T-cell (primary cell): ENCODE data around the gene ZNF335. TPM values are rescaled to one million over a fixed set of nuclear protein-coding genes. Genes with fewer than 3 reads are reported as not detected.
"Not testable (repeated sequence)": the region's sequence is repeated elsewhere in the genome, so short reads cannot be mapped to it uniquely, and the experiment has no call there.

Experiments used
- ATAC-seq, 4 experiments: fragments of 200-7000 bp in 3 of 4; fragments of 150-1000 bp in 1 of 4; cut with Tn5 transposase; replicated peaks in 1 of 4; 1 replicate in 3 of 4; 2 replicates in 1 of 4; pipeline ENCODE4 v1.10.0; 2021; ENCODE audit warnings: moderate library complexity in 3 of 4, mild to moderate bottlenecking in 2 of 4, moderate number of reproducible peaks in 1 of 4
- CTCF ChIA-PET, 2 donors: fragments of 300-600 bp; sonication (Branson Sonifier 250); formaldehyde crosslinking; loops; one replicate each; lab custom pipeline; 2022; ENCODE audit warnings: antibody characterized with exemption in 2 of 2; lab: Charles Lee
- POLR2A ChIA-PET, 2 donors: fragments of 300-600 bp; sonication (Branson Sonifier 250); formaldehyde crosslinking; loops; one replicate each; lab custom pipeline; 2022; ENCODE audit warnings: antibody characterized with exemption in 2 of 2; lab: Charles Lee
- DNase-seq, 35 experiments: peaks; one replicate each; pipeline versions ENCODE4 v3.0.0 to v3.0.0-alpha.2; 2013 to 2023
- H3K27ac ChIP-seq: one replicate; pipeline ENCODE4 v1.5.1; 2013; ENCODE audit warnings: low read length
- H3K27me3 ChIP-seq, 2 experiments: replicated peaks in 1 of 2; 1 replicate in 1 of 2; 2 replicates in 1 of 2; pipeline versions ENCODE4 v1.6.1 to v1.7.0; 2013; ENCODE audit warnings: low read length in 1 of 2, mixed read lengths in 1 of 2; ENCODE audit not compliant: control insufficient read depth in 2 of 2, insufficient read depth in 2 of 2; ENCODE audit errors: extremely low read depth in 1 of 2
- H3K36me3 ChIP-seq, 2 donors: 1 replicate in 1 of 2; 2 replicates in 1 of 2; pipeline versions ENCODE4 v1.6.1 to v1.7.0; 2013; ENCODE audit warnings: low read length in 1 of 2; ENCODE audit not compliant: control insufficient read depth in 2 of 2, insufficient read depth in 1 of 2; ENCODE audit errors: extremely low read depth in 1 of 2
- H3K4me1 ChIP-seq, 2 experiments: 1 replicate in 1 of 2; 2 replicates in 1 of 2; pipeline versions ENCODE4 v1.6.1 to v1.7.0; 2013; ENCODE audit warnings: low read length in 2 of 2, mixed read lengths in 1 of 2; ENCODE audit not compliant: insufficient read depth in 2 of 2, control insufficient read depth in 1 of 2; ENCODE audit errors: extremely low read depth in 1 of 2
- H3K4me3 ChIP-seq, 2 donors: 1 replicate in 1 of 2; 2 replicates in 1 of 2; pipeline versions ENCODE4 v1.5.1 to v1.7.0; 2013; ENCODE audit warnings: mild to moderate bottlenecking in 2 of 2, low read length in 1 of 2, moderate library complexity in 1 of 2; ENCODE audit not compliant: control insufficient read depth in 1 of 2; ENCODE audit errors: extremely low read depth in 1 of 2
- H3K9me3 ChIP-seq: 2 replicates; pipeline ENCODE4 v1.7.0; 2013
- H3K27ac Mint-ChIP-seq, 2 donors: one replicate each; pipeline ENCODE4 v1.8.0; 2020 to 2021; ENCODE audit warnings: mild to moderate bottlenecking in 2 of 2, mixed read lengths in 2 of 2
- H3K27me3 Mint-ChIP-seq, 2 donors: one replicate each; pipeline ENCODE4 v1.8.0; 2021 to 2022; ENCODE audit warnings: mixed read lengths in 2 of 2
- H3K36me3 Mint-ChIP-seq: one replicate; pipeline ENCODE4 v1.8.0; 2021; ENCODE audit warnings: mixed read lengths
- H3K4me1 Mint-ChIP-seq, 3 donors: one replicate each; pipeline ENCODE4 v1.8.0; 2020 to 2022; ENCODE audit warnings: mixed read lengths in 3 of 3, mild to moderate bottlenecking in 1 of 3
- H3K4me3 Mint-ChIP-seq, 3 donors: one replicate each; pipeline ENCODE4 v1.8.0; 2020 to 2022; ENCODE audit warnings: mild to moderate bottlenecking in 3 of 3, mixed read lengths in 3 of 3, moderate library complexity in 3 of 3
- H3K9me3 Mint-ChIP-seq, 3 donors: one replicate each; pipeline ENCODE4 v1.8.0; 2020 to 2022; ENCODE audit warnings: mixed read lengths in 3 of 3
- WGBS: methylation state at CpG from one replicate; pipeline ENCODE4 v1.1.5; 2013; ENCODE audit warnings: missing lambda C conversion rate; ENCODE audit not compliant: insufficient coverage; 5-methylcytosine and 5-hydroxymethylcytosine counted together
- total RNA-seq, 35 experiments: library from RNA in 6 of 35; stranded (reverse) in 6 of 35; fragments of 120-200 nt in 1 of 35; gene quantifications; one replicate each; pipeline versions ENCODE4 v1.2.1 to v1.2.4 and lab custom pipeline; 2013 to 2026

Gene ZNF335
- total RNA-seq, 5 donors from 2014 or later (not counting 1 experiment from before 2014, with no cell fraction given), result 58.6 to 106 (median 68.3) TPM

DNA sequence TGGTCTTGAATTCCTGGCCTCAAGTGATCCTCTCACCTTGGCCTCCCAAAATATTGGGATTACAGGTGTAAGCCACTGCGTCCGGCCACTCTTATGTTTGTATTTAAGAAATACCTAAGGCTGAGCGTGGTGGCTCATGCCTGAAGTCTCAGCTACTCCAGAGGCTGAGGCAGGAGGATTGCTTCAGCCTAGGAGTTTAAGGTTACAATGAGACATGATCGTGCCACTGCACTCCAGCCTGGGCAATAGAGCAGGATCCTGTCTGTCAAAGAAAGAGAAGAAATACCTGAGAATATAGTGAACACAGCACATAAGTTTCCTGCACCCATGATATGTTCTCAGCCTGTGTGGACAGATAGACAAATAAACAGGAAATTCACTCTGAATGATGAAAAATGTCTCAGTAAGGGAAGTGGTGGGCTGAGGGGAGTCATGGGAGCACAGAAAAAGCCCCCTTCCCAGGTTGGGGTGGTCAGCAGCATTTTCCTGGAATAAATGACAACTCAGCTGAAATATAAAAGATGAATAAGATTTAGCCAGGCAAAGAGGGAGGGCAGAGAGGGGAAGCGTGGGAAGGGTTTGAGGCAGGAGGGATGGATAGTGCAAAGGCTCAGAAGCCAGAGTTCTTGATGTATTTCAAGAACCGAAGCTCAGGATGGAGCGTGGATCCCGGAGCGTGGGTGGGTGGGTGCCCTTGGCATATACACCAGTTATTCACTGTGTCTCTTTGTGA, 22.9 kb upstream of the ZNF335 start:
- Histone ChIP-seq H3K27me3 (peaks cover 0 to 36% of the 10 kb centered on the region in 2 experiments), H3K36me3 (no peaks in the 10 kb centered on the region), H3K27ac (no peak overlapping the region), H3K4me3 (no peak overlapping the region), H3K4me1 (peaks cover 30 to 40% of the 10 kb centered on the region in 2 experiments), H3K9me3 (no peaks in the 10 kb centered on the region)
- ChIA-PET POLR2A (interaction anchor here in 1 of 2 donors (0.7 kb wide), 1 partner anchor 201 kb away, joined by 3 read pairs; no protein-coding TSS in a partner anchor), CTCF (interaction anchor here in 1 of 2 donors (0.9 kb wide), 2 partner anchors 15 to 27 kb away, joined by 3 read pairs; no protein-coding TSS in a partner anchor)
- Mint-ChIP-seq H3K9me3 (no peaks in the 10 kb centered on the region), H3K4me1 (peaks cover 42 to 44% (median 42%) of the 10 kb centered on the region in 3 donors), H3K27me3 (no peaks in the 10 kb centered on the region), H3K27ac (no peak overlapping the region), H3K36me3 (no peaks in the 10 kb centered on the region), H3K4me3 (no peak overlapping the region)
- 91% methylated on average over 5 of the region's 9 CpGs for WGBS
- ATAC-seq, result no peak
- no peak for DNase-seq

DNA sequence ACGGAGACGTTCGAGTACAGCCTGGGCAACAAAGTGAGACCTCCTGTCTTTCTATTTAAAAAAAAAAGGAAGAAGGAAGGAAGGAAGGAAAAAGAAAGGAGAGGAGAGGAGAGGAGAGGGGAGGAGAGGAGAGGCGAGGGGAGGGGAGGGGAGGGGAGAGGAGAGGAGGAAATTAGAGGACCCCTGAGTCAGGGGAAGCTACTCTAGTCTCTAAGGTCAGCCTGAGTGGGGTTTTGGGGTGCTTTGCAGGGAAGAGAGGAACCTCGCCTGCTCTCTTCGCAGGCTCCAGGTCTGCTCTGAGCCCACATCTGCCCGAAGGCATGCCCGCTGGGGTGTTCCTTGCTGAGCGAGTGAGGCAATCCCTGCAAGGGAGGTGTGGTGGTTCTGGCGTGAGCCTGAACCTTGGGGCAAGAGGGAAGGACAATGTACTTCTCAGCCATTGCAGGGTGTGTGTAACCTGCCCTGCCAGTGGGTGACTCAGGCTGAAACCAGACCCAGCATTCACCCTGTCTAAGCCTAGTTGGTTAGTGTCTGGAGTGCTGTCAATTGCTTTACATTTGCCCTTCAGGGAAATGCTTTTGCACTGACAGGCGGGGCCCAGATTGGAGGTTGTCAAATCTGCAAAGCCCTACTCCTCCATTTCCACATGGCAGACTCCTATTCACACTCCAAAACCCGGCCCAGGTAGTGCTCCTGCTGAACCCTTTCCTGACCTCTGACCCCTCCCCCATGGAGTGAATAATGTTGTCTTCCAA, 21.4 kb upstream of the ZNF335 start:
- Histone ChIP-seq H3K27ac (no peak overlapping the region), H3K27me3 (peaks cover 0 to 38% of the 10 kb centered on the region in 2 experiments), H3K4me3 (no peak overlapping the region), H3K9me3 (no peaks in the 10 kb centered on the region), H3K36me3 (no peaks in the 10 kb centered on the region), H3K4me1 (peaks cover 16 to 25% of the 10 kb centered on the region in 2 experiments)
- WGBS, result 94% methylated on average over 7 of the region's 12 CpGs
- Mint-ChIP-seq H3K27ac (no peak overlapping the region), H3K36me3 (no peaks in the 10 kb centered on the region), H3K4me3 (no peak overlapping the region), H3K9me3 (no peaks in the 10 kb centered on the region), H3K4me1 (peaks cover 26 to 29% (median 27%) of the 10 kb centered on the region in 3 donors), H3K27me3 (peaks cover 0 to 2% of the 10 kb centered on the region in 2 donors)
- ATAC-seq (no peak), DNase-seq (no peak)
- ChIA-PET POLR2A (no interaction called here), CTCF (no interaction called here)

- Mint-ChIP-seq H3K4me1 (peaks cover 9 to 12% (median 12%) of the 10 kb centered on the region in 3 donors), H3K36me3 (no peaks in the 10 kb centered on the region), H3K27ac (no peak overlapping the region), H3K9me3 (no peaks in the 10 kb centered on the region), H3K27me3 (peaks cover 0 to 2% of the 10 kb centered on the region in 2 donors), H3K4me3 (no peak overlapping the region)
- CTCF ChIA-PET, result interaction anchor here in 1 of 2 donors (0.6 kb wide), 1 partner anchor 325 kb away, joined by 3 read pairs; no protein-coding TSS in a partner anchor
- Histone ChIP-seq H3K9me3 (no peaks in the 10 kb centered on the region), H3K27ac (no peak overlapping the region), H3K4me1 (peaks cover 8 to 13% of the 10 kb centered on the region in 2 experiments), H3K4me3 (no peak overlapping the region), H3K36me3 (no peaks in the 10 kb centered on the region), H3K27me3 (peaks cover 0 to 42% of the 10 kb centered on the region in 2 experiments)
- DNase-seq (no peak), ATAC-seq (no peak)
- WGBS, result 90% methylated on average over 3 of the region's 3 CpGs
- POLR2A ChIA-PET, result no interaction called here
Observed at GRCh38 chr20:45991616-45992015, 19.6 kb upstream of the ZNF335 start.

GRCh38 chr20:45988830-45989229, 16.8 kb upstream of the ZNF335 start:
- ChIA-PET CTCF (interaction anchor here (0.6 to 4.1 kb wide), 7 partner anchors 18 to 672 kb away, joined by 3 to 37 read pairs (median 3); no protein-coding TSS in a partner anchor), POLR2A (interaction anchor here (0.6 to 0.7 kb wide), 2 partner anchors 8 to 102 kb away, joined by 8 read pairs; no protein-coding TSS in a partner anchor)
- H3K27me3 ChIP-seq, result peaks cover 0 to 43% of the 10 kb centered on the region in 2 experiments
- DNase-seq, H3K27me3 Mint-ChIP-seq, H3K36me3 Mint-ChIP-seq, H3K4me1 ChIP-seq, ATAC-seq, H3K36me3 ChIP-seq, H3K4me3 ChIP-seq, H3K9me3 ChIP-seq, H3K4me3 Mint-ChIP-seq, H3K27ac ChIP-seq, H3K27ac Mint-ChIP-seq, H3K9me3 Mint-ChIP-seq, H3K4me1 Mint-ChIP-seq: not testable (repeated sequence)
- WGBS, result 82% methylated on average over 3 of the region's 6 CpGs

GRCh38 chr20:45987108-45987780, 15.2 kb upstream of the ZNF335 start:
- DNase-seq (peak; percentile 35 to 85 (median 70)), ATAC-seq (peak; percentile 91 to 99 (median 94))
- H3K36me3 Mint-ChIP-seq, result no peaks in the 10 kb centered on the region
- no peak overlapping the region for H3K27ac Mint-ChIP-seq
- H3K4me3 Mint-ChIP-seq, result no peak overlapping the region
- H3K9me3 Mint-ChIP-seq, result no peaks in the 10 kb centered on the region
- peaks cover 0 to 4% (median 0%) of the 10 kb centered on the region in 3 donors for H3K4me1 Mint-ChIP-seq
- Histone ChIP-seq H3K4me3 (no peak overlapping the region), H3K9me3 (no peaks in the 10 kb centered on the region), H3K36me3 (no peaks in the 10 kb centered on the region), H3K4me1 (peaks cover 0 to 6% of the 10 kb centered on the region in 2 experiments), H3K27me3 (peaks cover 0 to 34% of the 10 kb centered on the region in 2 experiments), H3K27ac (no peak overlapping the region)
- ChIA-PET POLR2A (interaction anchor here in 1 of 2 donors (0.6 to 0.8 kb wide), 2 partner anchors 21 to 27 kb away, joined by 3 to 6 read pairs; no protein-coding TSS in a partner anchor), CTCF (interaction anchor here (0.5 to 4.1 kb wide), 11 partner anchors 12 to 413 kb away, joined by 3 to 37 read pairs (median 6); no protein-coding TSS in a partner anchor)
- 6% methylated on average over 16 of the region's 16 CpGs for WGBS
- H3K27me3 Mint-ChIP-seq, result peaks cover 0 to 6% of the 10 kb centered on the region in 2 donors
